ENCODE measurements around the gene AASDHPPT. TPM values are rescaled to one million over a fixed set of nuclear protein-coding genes. Genes with fewer than 3 reads are reported as not detected.

The AASDHPPT gene
- total RNA-seq, 3 donors from 2014 or later: 28.6 to 59.7 (median 36.4) TPM

DNA sequence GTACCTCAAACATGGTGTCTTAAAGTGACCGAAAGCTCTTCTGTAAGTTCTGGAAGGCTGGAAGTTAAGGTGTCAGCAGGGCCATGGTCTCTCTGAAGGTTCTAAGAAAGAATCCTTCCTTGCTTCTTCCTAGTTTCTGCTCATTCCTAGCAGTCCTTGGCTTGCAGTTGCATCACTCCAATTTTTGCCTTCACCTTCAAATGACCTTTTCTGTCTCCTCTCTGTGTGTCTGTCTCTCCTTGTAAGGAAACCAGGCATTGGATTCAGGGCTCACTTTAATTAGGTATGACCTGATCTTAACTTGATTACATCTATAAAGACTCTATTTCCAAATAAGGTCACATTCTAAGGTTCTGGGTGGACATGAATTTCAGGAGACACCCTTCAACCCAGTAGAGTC, 8.7 kb downstream of the AASDHPPT start:
- TF ChIP-seq, protein P1, sequence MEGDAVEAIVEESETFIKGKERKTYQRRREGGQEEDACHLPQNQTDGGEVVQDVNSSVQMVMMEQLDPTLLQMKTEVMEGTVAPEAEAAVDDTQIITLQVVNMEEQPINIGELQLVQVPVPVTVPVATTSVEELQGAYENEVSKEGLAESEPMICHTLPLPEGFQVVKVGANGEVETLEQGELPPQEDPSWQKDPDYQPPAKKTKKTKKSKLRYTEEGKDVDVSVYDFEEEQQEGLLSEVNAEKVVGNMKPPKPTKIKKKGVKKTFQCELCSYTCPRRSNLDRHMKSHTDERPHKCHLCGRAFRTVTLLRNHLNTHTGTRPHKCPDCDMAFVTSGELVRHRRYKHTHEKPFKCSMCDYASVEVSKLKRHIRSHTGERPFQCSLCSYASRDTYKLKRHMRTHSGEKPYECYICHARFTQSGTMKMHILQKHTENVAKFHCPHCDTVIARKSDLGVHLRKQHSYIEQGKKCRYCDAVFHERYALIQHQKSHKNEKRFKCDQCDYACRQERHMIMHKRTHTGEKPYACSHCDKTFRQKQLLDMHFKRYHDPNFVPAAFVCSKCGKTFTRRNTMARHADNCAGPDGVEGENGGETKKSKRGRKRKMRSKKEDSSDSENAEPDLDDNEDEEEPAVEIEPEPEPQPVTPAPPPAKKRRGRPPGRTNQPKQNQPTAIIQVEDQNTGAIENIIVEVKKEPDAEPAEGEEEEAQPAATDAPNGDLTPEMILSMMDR (IDR thresholded peaks at IDR 0.05): no peak
- TF ChIP-seq POLR2A (IDR thresholded peaks at IDR 0.05): no peak
- no peak for TF ChIP-seq POLR2AphosphoS5 (IDR thresholded peaks at IDR 0.05)
- no peak for DNase-seq (ENCODE audit: low spot score in 2 of 2)
- Histone ChIP-seq H3K4me3 (no peak overlapping the region), H3K4me1 (no peaks in the 10 kb centered on the region), H3K27me3 (no peaks in the 10 kb centered on the region), H3K36me3 (no peaks in the 10 kb centered on the region), H3K27ac (peak overlapping the region; percentile 19 to 37), H3K9me3 (no peaks in the 10 kb centered on the region)
- intact Hi-C loops (cut with DNase I; ENCODE audit: low total_unique reads): no loop called here

DNA sequence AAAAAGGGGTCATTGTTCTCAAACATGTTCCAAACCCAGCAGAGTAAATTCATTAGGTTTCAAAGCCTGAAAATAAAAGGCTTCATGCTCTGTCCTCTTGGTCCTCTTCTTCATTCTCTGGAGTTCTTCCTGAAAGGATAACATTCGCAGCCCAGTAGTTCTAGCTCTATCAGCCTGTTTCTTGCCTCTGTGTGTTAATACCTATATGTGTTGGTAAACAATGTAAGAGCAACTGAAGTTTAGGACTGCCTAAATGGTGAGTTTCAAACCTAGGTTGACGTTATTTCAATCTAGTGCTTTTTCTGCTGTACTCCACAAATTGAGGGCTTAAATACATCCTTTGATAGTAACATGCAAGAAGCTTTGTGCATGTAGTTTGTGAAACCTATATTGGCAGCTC, 9.4 kb downstream of the AASDHPPT start:
- Histone ChIP-seq H3K27me3 (no peaks in the 10 kb centered on the region), H3K4me1 (no peaks in the 10 kb centered on the region), H3K27ac (peak overlapping the region; percentile 22 to 50), H3K4me3 (no peak overlapping the region), H3K9me3 (no peaks in the 10 kb centered on the region), H3K36me3 (no peaks in the 10 kb centered on the region)
- intact Hi-C loops (cut with DNase I; ENCODE audit: low total_unique reads): no loop called here
- TF ChIP-seq, protein P1 (IDR thresholded peaks at IDR 0.05): no peak
- TF ChIP-seq POLR2AphosphoS5 (IDR thresholded peaks at IDR 0.05) (no peak), POLR2A (IDR thresholded peaks at IDR 0.05) (no peak)
- DNase-seq (ENCODE audit: low spot score in 2 of 2): no peak

DNA sequence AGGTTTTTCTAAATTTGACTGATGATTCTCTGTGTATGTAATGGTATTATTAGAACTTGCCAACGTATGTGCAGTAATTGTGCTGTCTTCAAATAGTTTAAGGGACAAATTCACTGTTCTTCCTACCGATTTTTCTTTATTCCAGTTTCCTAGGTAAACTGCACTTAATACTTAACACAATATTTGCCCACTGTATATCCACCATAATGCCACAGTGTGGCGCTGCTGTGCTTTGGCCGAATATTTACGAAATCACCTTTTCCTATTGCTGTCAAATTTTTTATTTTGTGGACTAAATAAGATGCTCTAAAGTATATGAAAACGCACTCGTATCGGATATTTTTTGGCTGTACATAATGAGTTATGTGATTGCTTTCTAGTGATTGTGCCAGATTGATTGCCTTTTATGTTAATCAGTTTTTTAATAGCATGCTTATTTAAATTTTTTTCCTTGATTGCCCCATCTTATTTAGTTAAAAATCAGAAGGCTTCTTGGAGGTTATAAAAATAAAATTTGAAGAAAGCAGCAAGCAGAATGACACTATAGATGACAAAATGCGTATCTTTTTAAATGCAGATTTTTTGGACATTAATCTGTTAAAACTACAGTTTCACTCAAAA, 10.5 kb downstream of the AASDHPPT start:
- H3K27me3 ChIP-seq: no peaks in the 10 kb centered on the region
- H3K27ac ChIP-seq: no peak overlapping the region
- H3K9me3 ChIP-seq: no peaks in the 10 kb centered on the region
- TF ChIP-seq POLR2AphosphoS5 (IDR thresholded peaks at IDR 0.05) (no peak), POLR2A (IDR thresholded peaks at IDR 0.05) (no peak)
- TF ChIP-seq, protein P1 (IDR thresholded peaks at IDR 0.05): peak; percentile 54 to 71 (median 65)
- H3K4me1 ChIP-seq: no peaks in the 10 kb centered on the region
- H3K4me3 ChIP-seq: no peak overlapping the region
- no peaks in the 10 kb centered on the region for H3K36me3 ChIP-seq
- peak; percentile 27 to 55 for DNase-seq (ENCODE audit: low spot score in 2 of 2)
- intact Hi-C loops (cut with DNase I; ENCODE audit: low total_unique reads): loop anchor here (2.0 kb wide), 1 partner anchor 31 kb away; no protein-coding TSS in a partner anchor

DNA sequence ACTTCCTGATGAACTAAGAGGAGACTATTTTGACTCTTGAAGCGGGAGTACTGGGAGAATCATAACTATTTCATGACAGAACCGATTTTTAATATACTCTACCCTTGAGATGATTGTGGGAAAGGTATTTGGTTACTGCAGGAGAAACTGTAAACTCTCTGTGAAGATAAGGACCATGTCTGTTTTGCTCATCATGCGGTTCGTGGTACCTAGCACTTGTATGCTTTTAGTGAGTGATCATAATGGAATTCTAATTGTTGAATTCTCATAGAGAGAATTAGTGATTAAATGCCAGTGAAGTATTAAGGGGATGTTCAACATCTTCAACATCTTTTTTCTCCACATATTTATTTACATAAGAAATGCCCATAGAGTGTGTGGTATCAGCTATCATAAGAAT, 11.4 kb downstream of the AASDHPPT start:
- Histone ChIP-seq H3K4me1 (no peaks in the 10 kb centered on the region), H3K9me3 (no peaks in the 10 kb centered on the region), H3K36me3 (no peaks in the 10 kb centered on the region), H3K4me3 (no peak overlapping the region), H3K27ac (no peak overlapping the region), H3K27me3 (no peaks in the 10 kb centered on the region)
- no peak for DNase-seq (ENCODE audit: low spot score in 2 of 2)
- intact Hi-C loops (cut with DNase I; ENCODE audit: low total_unique reads): loop anchor here (2.0 kb wide), 1 partner anchor 30 kb away; no protein-coding TSS in a partner anchor
- TF ChIP-seq, protein P1 (IDR thresholded peaks at IDR 0.05): no peak
- no peak for TF ChIP-seq POLR2A (IDR thresholded peaks at IDR 0.05)
- TF ChIP-seq POLR2AphosphoS5 (IDR thresholded peaks at IDR 0.05): no peak

DNA sequence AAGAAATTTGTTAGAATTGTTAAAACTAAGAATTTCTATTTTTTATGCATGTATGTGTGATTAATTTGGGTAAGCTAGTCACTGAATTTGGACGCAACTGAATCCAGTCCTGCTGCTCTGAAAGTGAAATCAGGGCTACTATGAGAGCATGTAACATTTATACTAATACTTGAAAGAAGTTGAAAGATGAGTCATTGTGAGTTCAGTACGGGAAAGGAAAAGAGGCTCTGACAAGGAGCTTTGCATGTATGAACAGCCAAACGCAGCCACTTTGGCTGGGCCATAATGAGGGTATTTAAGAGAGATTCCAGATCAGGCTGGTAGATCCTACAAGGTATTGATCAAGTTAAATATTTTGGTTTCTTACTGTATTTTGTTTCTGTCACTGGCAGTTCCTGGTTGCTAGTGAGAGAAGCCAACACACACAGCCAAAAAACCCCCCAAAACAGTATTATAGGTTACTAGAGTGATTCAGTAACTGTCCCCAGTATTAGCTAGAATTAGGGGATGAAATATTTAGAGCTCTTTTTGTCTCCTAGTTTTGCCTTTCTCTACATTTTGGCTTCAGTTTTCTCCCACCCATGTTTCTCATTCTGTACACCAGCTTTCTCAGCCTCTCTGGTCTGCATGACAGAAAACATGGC, 14.1 kb downstream of the AASDHPPT start:
- Histone ChIP-seq H3K4me3 (no peak overlapping the region), H3K9me3 (no peaks in the 10 kb centered on the region), H3K27ac (no peak overlapping the region), H3K4me1 (no peaks in the 10 kb centered on the region), H3K27me3 (no peaks in the 10 kb centered on the region), H3K36me3 (peaks cover 5% of the 10 kb centered on the region)
- TF ChIP-seq, protein P1 (IDR thresholded peaks at IDR 0.05): no peak
- no peak for TF ChIP-seq POLR2A (IDR thresholded peaks at IDR 0.05)
- TF ChIP-seq POLR2AphosphoS5 (IDR thresholded peaks at IDR 0.05): no peak
- DNase-seq (ENCODE audit: low spot score in 2 of 2): no peak
- intact Hi-C loops (cut with DNase I; ENCODE audit: low total_unique reads): no loop called here

Data from breast epithelium (tissue), 4 donors.